Neural crest cell (in vitro differentiated cells): ENCODE results near the gene RGS10. TPM values are rescaled to one million over a fixed set of nuclear protein-coding genes. Genes with fewer than 3 reads are reported as not detected.
"Not testable (repeated sequence)": the region's sequence is repeated elsewhere in the genome, so short reads cannot be mapped to it uniquely, and the experiment has no call there.

Source experiments
- DNase-seq: peaks from one replicate; pipeline ENCODE4 v3.0.0; 2021; ENCODE audit warnings: low read depth, mixed read lengths, low spot score
- H3K27ac Mint-ChIP-seq: one replicate; pipeline ENCODE4 v1.8.0; 2021; ENCODE audit warnings: mild to moderate bottlenecking, mixed read lengths; ENCODE audit not compliant: unreplicated experiment
- H3K27me3 Mint-ChIP-seq: 2 replicates; pipeline ENCODE4 v1.8.0; 2021; ENCODE audit warnings: low read depth, mild to moderate bottlenecking, mixed read lengths
- H3K36me3 Mint-ChIP-seq: 2 replicates; pipeline ENCODE4 v1.8.0; 2021; ENCODE audit warnings: low read depth, mild to moderate bottlenecking, mixed read lengths
- H3K4me1 Mint-ChIP-seq: 2 replicates; pipeline ENCODE4 v1.8.0; 2021; ENCODE audit warnings: mixed read lengths
- H3K4me3 Mint-ChIP-seq: one replicate; pipeline ENCODE4 v1.8.0; 2021; ENCODE audit warnings: mild to moderate bottlenecking, mixed read lengths
- H3K9me3 Mint-ChIP-seq: 2 replicates; pipeline ENCODE4 v1.8.0; 2021; ENCODE audit warnings: mixed read lengths
- CTCF ChIP-seq: fragments of 200-600 bp; sonication (generic); conservative IDR thresholded peaks from 2 replicates; pipeline ENCODE4 v1.5.0; 2021; ENCODE audit warnings: antibody characterized with exemption, mild to moderate bottlenecking
- total RNA-seq: library from RNA; stranded (reverse); gene quantifications from 2 replicates; pipeline ENCODE4 v1.2.1, GENCODE V29; 2021

The RGS10 gene
- total RNA-seq, 1 donor from 2014 or later, result 9.5 TPM

GRCh38 chr10:119567978-119568377, 25.5 kb upstream of the RGS10 start:
- Mint-ChIP-seq H3K27me3 (no peaks in the 10 kb centered on the region), H3K27ac (no peak overlapping the region), H3K4me3 (no peak overlapping the region), H3K4me1 (peaks cover 10% of the 10 kb centered on the region), H3K36me3 (peaks cover 10% of the 10 kb centered on the region), H3K9me3 (no peaks in the 10 kb centered on the region)
- no peak for DNase-seq
- TF ChIP-seq CTCF, result no peak

- Mint-ChIP-seq H3K36me3 (no peaks in the 10 kb centered on the region), H3K27me3 (no peaks in the 10 kb centered on the region), H3K4me3 (no peak overlapping the region), H3K27ac (no peak overlapping the region), H3K9me3 (peaks cover 3% of the 10 kb centered on the region), H3K4me1 (no peaks in the 10 kb centered on the region)
- TF ChIP-seq CTCF, result no peak
- no peak for DNase-seq
Observed at GRCh38 chr10:119562097-119562496, 19.6 kb upstream of the RGS10 start.

- H3K27me3 Mint-ChIP-seq, H3K36me3 Mint-ChIP-seq, H3K9me3 Mint-ChIP-seq, H3K4me1 Mint-ChIP-seq, H3K27ac Mint-ChIP-seq, DNase-seq, H3K4me3 Mint-ChIP-seq: not testable (repeated sequence)
Observed at GRCh38 chr10:119559511-119559910, 17.0 kb upstream of the RGS10 start.

- not testable (repeated sequence) for H3K27ac Mint-ChIP-seq, DNase-seq
Observed at GRCh38 chr10:119556081-119556480, 13.6 kb upstream of the RGS10 start.

GRCh38 chr10:119555178-119555784, 12.8 kb upstream of the RGS10 start:
- no peaks in the 10 kb centered on the region for H3K36me3 Mint-ChIP-seq
- no peak for TF ChIP-seq CTCF
- H3K27me3 Mint-ChIP-seq, result no peaks in the 10 kb centered on the region
- no peaks in the 10 kb centered on the region for H3K9me3 Mint-ChIP-seq
- H3K27ac Mint-ChIP-seq, result no peak overlapping the region
- H3K4me1 Mint-ChIP-seq, result no peaks in the 10 kb centered on the region
- DNase-seq, result no peak
- H3K4me3 Mint-ChIP-seq, result no peak overlapping the region

More at GRCh38 chr10:119556081-119556480, 13.6 kb upstream of the RGS10 start:
- not testable (repeated sequence) for H3K4me3 Mint-ChIP-seq, H3K9me3 Mint-ChIP-seq, H3K36me3 Mint-ChIP-seq, H3K27me3 Mint-ChIP-seq, H3K4me1 Mint-ChIP-seq

GRCh38 chr10:119550827-119551226, 8.3 kb upstream of the RGS10 start:
- no peaks in the 10 kb centered on the region for H3K36me3 Mint-ChIP-seq
- H3K4me3 Mint-ChIP-seq, result no peak overlapping the region
- TF ChIP-seq CTCF, result no peak
- H3K4me1 Mint-ChIP-seq, result no peaks in the 10 kb centered on the region
- DNase-seq, result no peak
- H3K27ac Mint-ChIP-seq, result no peak overlapping the region
- H3K27me3 Mint-ChIP-seq, result peaks cover 23% of the 10 kb centered on the region
- no peaks in the 10 kb centered on the region for H3K9me3 Mint-ChIP-seq
